WTC11 (cell line): Measurements from ENCODE around the gene GGT1. TPM values are rescaled to one million over a fixed set of nuclear protein-coding genes. Genes with fewer than 3 reads are reported as not detected.
"Not testable (repeated sequence)": the region's sequence is repeated elsewhere in the genome, so short reads cannot be mapped to it uniquely, and the experiment has no call there.

Experiments
- ATAC-seq: fragments of 200-7000 bp; cut with Tn5 transposase; 2 replicates; pipeline ENCODE4 v1.10.0; 2021; ENCODE audit warnings: mild to moderate bottlenecking, moderate library complexity
- CTCF ChIA-PET: fragments of 300-600 bp; sonication (Branson Sonifier 250); formaldehyde crosslinking; loops from one replicate; lab custom pipeline; 2021; ENCODE audit warnings: antibody characterized with exemption; lab: Charles Lee
- POLR2A ChIA-PET: fragments of 350-600 bp; sonication (Branson Sonifier 250); formaldehyde crosslinking; loops from one replicate; lab custom pipeline; 2021; ENCODE audit warnings: antibody characterized with exemption; lab: Charles Lee
- DNase-seq: peaks from one replicate; pipeline ENCODE4 v3.0.0; 2021; ENCODE audit warnings: low spot score
- H3K27ac Mint-ChIP-seq: 2 replicates; pipeline ENCODE4 v1.8.0; 2021; ENCODE audit warnings: mixed read lengths
- H3K27me3 Mint-ChIP-seq: 2 replicates; pipeline ENCODE4 v1.8.0; 2021; ENCODE audit warnings: low read depth, mild to moderate bottlenecking, moderate library complexity, mixed read lengths
- H3K36me3 Mint-ChIP-seq: 2 replicates; pipeline ENCODE4 v1.8.0; 2021; ENCODE audit warnings: mixed read lengths
- H3K4me1 Mint-ChIP-seq: 2 replicates; pipeline ENCODE4 v1.8.0; 2022; ENCODE audit warnings: mixed read lengths
- H3K4me3 Mint-ChIP-seq: 2 replicates; pipeline ENCODE4 v1.8.0; 2021; ENCODE audit warnings: mild to moderate bottlenecking, moderate library complexity, mixed read lengths
- H3K9me3 Mint-ChIP-seq: 2 replicates; pipeline ENCODE4 v1.8.0; 2021; ENCODE audit warnings: mixed read lengths
- ETV6 ChIP-seq: sonication (generic); formaldehyde crosslinking; IDR thresholded peaks from 2 replicates; pipeline ENCODE4 v1.8.1; 2022; ENCODE audit warnings: mild to moderate bottlenecking, missing genetic modification reagents
- total RNA-seq: library from RNA; stranded (reverse); gene quantifications from 3 replicates; pipeline ENCODE4 v1.2.3, GENCODE V29; 2021
- TF ChIP-seq, protein P1 (sequence below): fragments of 200-600 bp; IDR thresholded peaks from 2 replicates; pipeline ENCODE4 v1.8.0; 2022; ENCODE audit warnings: antibody characterized with exemption

GGT1 gene
- total RNA-seq, 1 experiment from 2014 or later: 33.7 TPM

GRCh38 chr22:24621244-24621643, 18.3 kb downstream of the GGT1 start:
- H3K4me1 Mint-ChIP-seq, ATAC-seq, H3K4me3 Mint-ChIP-seq, DNase-seq, CTCF ChIA-PET, H3K27ac Mint-ChIP-seq, H3K36me3 Mint-ChIP-seq, H3K27me3 Mint-ChIP-seq, H3K9me3 Mint-ChIP-seq: not testable (repeated sequence)
- POLR2A ChIA-PET: interaction anchor here (0.9 kb wide), 1 partner anchor 21 kb away, joined by 4 read pairs; no protein-coding TSS in a partner anchor

DNA sequence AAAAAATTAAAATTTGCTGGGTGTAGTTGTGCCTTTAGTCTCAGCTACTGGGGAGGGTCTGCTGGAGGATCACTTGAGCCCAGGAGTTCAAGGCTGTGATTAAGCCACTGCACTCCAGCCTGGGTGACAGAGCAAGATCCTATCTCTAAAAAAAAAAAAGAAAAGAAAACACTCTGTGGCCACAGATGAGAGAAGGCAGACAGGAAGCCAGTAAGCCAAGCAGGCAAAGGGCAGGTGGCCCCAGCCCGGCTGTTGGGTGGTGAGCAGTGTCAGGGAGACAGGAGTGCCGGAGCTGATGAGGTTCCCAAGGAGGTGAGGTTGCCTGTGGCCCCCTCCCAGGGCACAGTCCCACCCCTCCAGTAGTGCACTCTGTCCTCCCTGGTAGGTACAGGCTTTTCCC, 19.6 kb downstream of the GGT1 start:
- H3K9me3 Mint-ChIP-seq, DNase-seq, CTCF ChIA-PET, H3K27ac Mint-ChIP-seq, POLR2A ChIA-PET, ATAC-seq, H3K27me3 Mint-ChIP-seq, H3K4me3 Mint-ChIP-seq, H3K4me1 Mint-ChIP-seq, H3K36me3 Mint-ChIP-seq: not testable (repeated sequence)

DNA sequence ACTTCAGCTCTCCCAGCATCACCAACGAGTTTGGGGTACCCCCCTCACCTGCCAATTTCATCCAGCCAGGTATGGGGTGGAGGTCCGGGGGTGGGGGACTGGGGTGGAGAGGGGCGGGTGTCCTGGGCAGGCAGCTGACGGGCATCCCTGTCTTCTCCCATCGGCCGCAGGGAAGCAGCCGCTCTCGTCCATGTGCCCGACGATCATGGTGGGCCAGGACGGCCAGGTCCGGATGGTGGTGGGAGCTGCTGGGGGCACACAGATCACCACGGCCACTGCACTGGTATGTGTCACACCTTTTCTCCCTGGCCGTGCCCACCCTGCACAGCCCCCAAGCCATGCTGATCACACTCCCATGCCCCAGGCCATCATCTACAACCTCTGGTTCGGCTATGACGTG, 24.9 kb downstream of the GGT1 start:
- DNase-seq, H3K9me3 Mint-ChIP-seq, H3K27ac Mint-ChIP-seq, H3K4me3 Mint-ChIP-seq, POLR2A ChIA-PET, CTCF ChIA-PET, H3K36me3 Mint-ChIP-seq, ATAC-seq, H3K27me3 Mint-ChIP-seq: not testable (repeated sequence)
- H3K4me1 Mint-ChIP-seq: peaks cover 20% of the 10 kb centered on the region

DNA sequence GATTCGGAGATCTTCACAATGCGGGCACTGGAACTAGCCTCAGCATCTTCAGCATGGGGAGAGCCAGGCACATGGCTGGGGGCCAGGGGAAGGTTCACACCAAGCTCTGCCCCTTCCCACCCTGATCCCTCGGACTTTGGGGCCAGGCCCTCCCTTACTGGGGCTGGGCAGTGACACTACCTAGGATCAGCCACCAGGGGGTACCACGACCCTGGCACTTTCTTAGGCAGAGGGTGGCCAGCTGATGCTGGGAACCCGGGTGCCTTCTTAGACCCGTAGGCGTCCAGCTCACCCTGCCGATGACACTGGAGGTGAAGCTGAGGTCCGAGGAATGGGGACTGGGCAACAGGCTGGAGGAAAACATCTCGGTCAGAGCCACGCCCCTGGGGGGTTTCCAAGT, 26.1 kb downstream of the GGT1 start:
- TF ChIP-seq, protein P1, sequence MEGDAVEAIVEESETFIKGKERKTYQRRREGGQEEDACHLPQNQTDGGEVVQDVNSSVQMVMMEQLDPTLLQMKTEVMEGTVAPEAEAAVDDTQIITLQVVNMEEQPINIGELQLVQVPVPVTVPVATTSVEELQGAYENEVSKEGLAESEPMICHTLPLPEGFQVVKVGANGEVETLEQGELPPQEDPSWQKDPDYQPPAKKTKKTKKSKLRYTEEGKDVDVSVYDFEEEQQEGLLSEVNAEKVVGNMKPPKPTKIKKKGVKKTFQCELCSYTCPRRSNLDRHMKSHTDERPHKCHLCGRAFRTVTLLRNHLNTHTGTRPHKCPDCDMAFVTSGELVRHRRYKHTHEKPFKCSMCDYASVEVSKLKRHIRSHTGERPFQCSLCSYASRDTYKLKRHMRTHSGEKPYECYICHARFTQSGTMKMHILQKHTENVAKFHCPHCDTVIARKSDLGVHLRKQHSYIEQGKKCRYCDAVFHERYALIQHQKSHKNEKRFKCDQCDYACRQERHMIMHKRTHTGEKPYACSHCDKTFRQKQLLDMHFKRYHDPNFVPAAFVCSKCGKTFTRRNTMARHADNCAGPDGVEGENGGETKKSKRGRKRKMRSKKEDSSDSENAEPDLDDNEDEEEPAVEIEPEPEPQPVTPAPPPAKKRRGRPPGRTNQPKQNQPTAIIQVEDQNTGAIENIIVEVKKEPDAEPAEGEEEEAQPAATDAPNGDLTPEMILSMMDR: peak; percentile 45
- TF ChIP-seq, all 79 proteins: peak for 1; not testable (repeated sequence) for 78
- CTCF ChIA-PET: interaction anchor here (0.8 to 1.2 kb wide), 3 partner anchors 67 to 128 kb away, joined by 3 to 5 read pairs (median 4); partner anchors contain the start of gene GUCD1
- H3K27me3 Mint-ChIP-seq, POLR2A ChIA-PET, H3K4me3 Mint-ChIP-seq, ATAC-seq, H3K9me3 Mint-ChIP-seq, H3K27ac Mint-ChIP-seq, H3K36me3 Mint-ChIP-seq: not testable (repeated sequence)
- H3K4me1 Mint-ChIP-seq: peaks cover 28% of the 10 kb centered on the region
- DNase-seq: peak; percentile 61

DNA sequence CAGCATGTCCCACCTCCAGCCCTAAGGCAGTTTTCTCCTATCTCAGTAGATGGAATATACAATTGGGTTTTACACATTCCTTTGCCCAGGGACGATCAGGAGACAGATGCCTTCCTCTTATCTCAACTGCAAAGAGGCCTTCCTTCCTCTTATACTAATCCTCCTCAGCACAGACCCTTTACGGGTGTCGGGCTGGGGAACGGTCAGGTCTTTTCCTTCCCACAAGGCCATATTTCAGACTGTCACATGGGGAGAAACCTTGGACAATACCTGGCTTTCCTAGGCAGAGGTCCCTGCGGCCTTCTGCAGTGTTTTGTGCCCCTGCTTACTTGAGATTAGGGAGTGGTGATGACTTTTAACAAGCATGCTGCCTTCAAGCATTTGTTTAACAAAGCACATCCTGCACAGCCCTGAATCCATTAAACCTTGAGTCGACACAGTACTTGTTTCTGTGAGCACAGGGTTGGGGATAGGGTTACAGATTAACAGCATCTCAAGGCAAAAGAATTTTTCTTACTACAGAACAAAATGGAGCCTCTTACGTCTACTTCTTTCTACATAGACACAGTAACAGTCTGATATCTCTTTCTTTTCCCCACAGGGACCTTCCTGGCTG, 27.9 kb downstream of the GGT1 start:
- DNase-seq, H3K9me3 Mint-ChIP-seq, H3K4me3 Mint-ChIP-seq, H3K27me3 Mint-ChIP-seq, CTCF ChIA-PET, ATAC-seq, POLR2A ChIA-PET, H3K36me3 Mint-ChIP-seq: not testable (repeated sequence)
- H3K4me1 Mint-ChIP-seq: peaks cover 34% of the 10 kb centered on the region
- H3K27ac Mint-ChIP-seq: peak overlapping the region; percentile 94

DNA sequence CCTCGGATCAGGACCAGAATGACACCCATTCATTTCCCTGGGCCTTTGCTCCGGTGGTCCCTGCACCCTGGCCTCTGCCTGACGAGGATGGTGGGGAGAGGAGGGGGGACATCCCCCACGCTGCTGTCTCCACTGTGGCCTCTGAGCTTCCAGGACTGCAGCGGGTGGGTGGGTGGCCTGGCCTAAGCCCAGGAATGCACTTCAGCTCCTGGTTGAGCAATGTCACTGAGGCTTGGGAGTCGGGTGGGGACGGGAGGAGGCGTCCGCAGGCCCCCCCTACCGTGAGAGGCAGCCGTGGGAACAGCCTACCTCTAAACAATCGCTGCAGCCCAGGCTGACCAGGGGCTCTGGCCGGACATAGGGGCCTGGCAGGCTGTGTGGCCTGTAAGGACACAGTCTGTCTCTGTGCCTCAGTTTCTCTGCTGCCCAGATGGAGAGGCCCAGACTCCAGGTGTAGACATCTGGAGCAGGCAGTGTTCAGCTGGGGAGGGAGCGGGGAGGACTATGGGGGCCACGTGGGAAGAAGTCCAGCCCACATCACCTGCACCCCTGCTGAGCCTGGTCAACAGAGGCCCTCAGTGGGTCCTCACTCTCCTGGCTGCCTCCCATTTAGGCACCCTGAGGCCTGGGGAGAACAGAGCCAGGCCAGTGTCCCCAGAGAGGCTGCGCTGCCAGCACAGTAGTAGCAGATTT, 28.6 kb downstream of the GGT1 start:
- H3K4me3 Mint-ChIP-seq, ATAC-seq, H3K36me3 Mint-ChIP-seq, POLR2A ChIA-PET, CTCF ChIA-PET, H3K27me3 Mint-ChIP-seq, H3K9me3 Mint-ChIP-seq: not testable (repeated sequence)
- Mint-ChIP-seq H3K4me1 (peaks cover 34% of the 10 kb centered on the region), H3K27ac (peak overlapping the region; percentile 94)
- 0 out of 2 replicates have a peak, but pooled peaks have one; percentile 18 for TF ChIP-seq ETV6 (CRISPR knock-in tag)
- DNase-seq: peak; percentile 32

DNA sequence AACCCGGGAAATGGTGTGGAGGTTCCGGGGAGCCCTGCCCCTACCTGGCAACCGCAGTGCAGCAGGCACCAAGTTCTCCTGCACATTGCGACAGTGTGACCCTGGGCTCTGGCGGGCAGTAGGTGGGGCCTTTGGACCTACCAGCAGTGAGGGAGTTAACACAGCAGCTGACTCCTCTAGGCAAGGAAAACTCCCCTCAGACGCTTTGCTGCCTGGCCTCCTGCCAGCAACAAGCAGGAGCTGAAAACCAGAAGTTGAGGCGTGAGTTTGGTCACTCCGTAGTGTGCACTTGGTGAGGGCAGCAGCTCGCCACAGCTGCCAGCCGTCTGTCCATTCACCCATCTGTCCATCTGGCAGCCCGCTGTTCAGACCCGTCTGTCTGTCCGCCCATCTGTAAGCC, 29.6 kb downstream of the GGT1 start:
- H3K27me3 Mint-ChIP-seq, POLR2A ChIA-PET, H3K4me3 Mint-ChIP-seq: not testable (repeated sequence)

More for the DNA sequence above, 29.6 kb downstream of the GGT1 start:
- H3K9me3 Mint-ChIP-seq, H3K36me3 Mint-ChIP-seq, ATAC-seq, DNase-seq, H3K27ac Mint-ChIP-seq, CTCF ChIA-PET: not testable (repeated sequence)
- H3K4me1 Mint-ChIP-seq: peaks cover 34% of the 10 kb centered on the region
